ENCODE data around the gene E2F2. TPM values are rescaled to one million over a fixed set of nuclear protein-coding genes. Genes with fewer than 3 reads are reported as not detected.

The E2F2 gene
- total RNA-seq, 1 experiment from 2014 or later = 46.1 TPM

GRCh38 chr1:23470282-23471070 is 60.6 kb downstream of the E2F2 start:
- ChIA-PET POLR2A (ENCODE audit: low non-redundant PET) (no interaction called here), CTCF (no interaction called here)
- Histone ChIP-seq H3K36me3 (ENCODE audit: insufficient read depth, low read length, poor library complexity, severe bottlenecking) (no peaks in the 10 kb centered on the region), H3K4me3 (ENCODE audit: low read depth, low read length, poor library complexity, severe bottlenecking) (no peak overlapping the region), H3K27ac (ENCODE audit: low read depth, low read length, poor library complexity, severe bottlenecking) (no peak overlapping the region), H3K9me3 (ENCODE audit: low read depth, low read length, poor library complexity, severe bottlenecking) (no peaks in the 10 kb centered on the region), H3K27me3 (replicated peaks; ENCODE audit: insufficient read depth, low read depth, low read length, poor library complexity) (no peaks in the 10 kb centered on the region), H3K4me1 (ENCODE audit: insufficient read depth, low read length, poor library complexity, severe bottlenecking) (no peaks in the 10 kb centered on the region)
- TF ChIP-seq CTCF (conservative IDR thresholded peaks at IDR 0.05; ENCODE audit: low read depth, low read length) (no peak), EZH2 (IDR thresholded peaks at IDR 0.05; ENCODE audit: borderline replicate concordance, low read depth, low read length, poor library complexity, severe bottlenecking) (no peak)
- intact Hi-C loops (cut with micrococcal nuclease; ENCODE audit: unreplicated experiment) = no loop called here
- BruUV-seq (replicated peaks) = no TSS peak
- no peak for DNase-seq (ENCODE audit: low spot score)

GRCh38 chr1:23469372-23469982 is 61.6 kb downstream of the E2F2 start:
- BruUV-seq (replicated peaks) = no TSS peak
- CTCF ChIA-PET = no interaction called here
- H3K27ac ChIP-seq (ENCODE audit: low read depth, low read length, poor library complexity, severe bottlenecking) = no peak overlapping the region
- no peak for DNase-seq (ENCODE audit: low spot score)
- no peaks in the 10 kb centered on the region for H3K4me1 ChIP-seq (ENCODE audit: insufficient read depth, low read length, poor library complexity, severe bottlenecking)
- H3K36me3 ChIP-seq (ENCODE audit: insufficient read depth, low read length, poor library complexity, severe bottlenecking) = no peaks in the 10 kb centered on the region
- no peaks in the 10 kb centered on the region for H3K9me3 ChIP-seq (ENCODE audit: low read depth, low read length, poor library complexity, severe bottlenecking)
- intact Hi-C loops (cut with micrococcal nuclease; ENCODE audit: unreplicated experiment) = no loop called here
- no peak overlapping the region for H3K4me3 ChIP-seq (ENCODE audit: low read depth, low read length, poor library complexity, severe bottlenecking)
- TF ChIP-seq CTCF (conservative IDR thresholded peaks at IDR 0.05; ENCODE audit: low read depth, low read length) (no peak), EZH2 (IDR thresholded peaks at IDR 0.05; ENCODE audit: borderline replicate concordance, low read depth, low read length, poor library complexity, severe bottlenecking) (no peak)
- POLR2A ChIA-PET (ENCODE audit: low non-redundant PET) = no interaction called here
- no peaks in the 10 kb centered on the region for H3K27me3 ChIP-seq (replicated peaks; ENCODE audit: insufficient read depth, low read depth, low read length, poor library complexity)

- Histone ChIP-seq H3K9me3 (ENCODE audit: low read depth, low read length, poor library complexity, severe bottlenecking) (no peaks in the 10 kb centered on the region), H3K4me3 (ENCODE audit: low read depth, low read length, poor library complexity, severe bottlenecking) (no peak overlapping the region), H3K27ac (ENCODE audit: low read depth, low read length, poor library complexity, severe bottlenecking) (no peak overlapping the region), H3K4me1 (ENCODE audit: insufficient read depth, low read length, poor library complexity, severe bottlenecking) (no peaks in the 10 kb centered on the region), H3K27me3 (replicated peaks; ENCODE audit: insufficient read depth, low read depth, low read length, poor library complexity) (no peaks in the 10 kb centered on the region), H3K36me3 (ENCODE audit: insufficient read depth, low read length, poor library complexity, severe bottlenecking) (no peaks in the 10 kb centered on the region)
- no peak for TF ChIP-seq CTCF (conservative IDR thresholded peaks at IDR 0.05; ENCODE audit: low read depth, low read length)
- no peak for TF ChIP-seq EZH2 (IDR thresholded peaks at IDR 0.05; ENCODE audit: borderline replicate concordance, low read depth, low read length, poor library complexity, severe bottlenecking)
- no TSS peak for BruUV-seq (replicated peaks)
- no peak for DNase-seq (ENCODE audit: low spot score)
- CTCF ChIA-PET = no interaction called here
- POLR2A ChIA-PET (ENCODE audit: low non-redundant PET) = no interaction called here
- intact Hi-C loops (cut with micrococcal nuclease; ENCODE audit: unreplicated experiment) = no loop called here
Observed at GRCh38 chr1:23466423-23466989, 64.5 kb downstream of the E2F2 start.

Data from A673 (cell line).